GM21825 (cell line): ENCODE results near the gene AURKAIP1.

ENCODE experiments used
- ATAC-seq: cut with Tn5 transposase; IDR thresholded peaks from one replicate; pipeline ENCODE4 v1.9.1; 2021; ENCODE audit warnings: mild to moderate bottlenecking, moderate library complexity; ENCODE audit not compliant: unreplicated experiment

Gene AURKAIP1

DNA sequence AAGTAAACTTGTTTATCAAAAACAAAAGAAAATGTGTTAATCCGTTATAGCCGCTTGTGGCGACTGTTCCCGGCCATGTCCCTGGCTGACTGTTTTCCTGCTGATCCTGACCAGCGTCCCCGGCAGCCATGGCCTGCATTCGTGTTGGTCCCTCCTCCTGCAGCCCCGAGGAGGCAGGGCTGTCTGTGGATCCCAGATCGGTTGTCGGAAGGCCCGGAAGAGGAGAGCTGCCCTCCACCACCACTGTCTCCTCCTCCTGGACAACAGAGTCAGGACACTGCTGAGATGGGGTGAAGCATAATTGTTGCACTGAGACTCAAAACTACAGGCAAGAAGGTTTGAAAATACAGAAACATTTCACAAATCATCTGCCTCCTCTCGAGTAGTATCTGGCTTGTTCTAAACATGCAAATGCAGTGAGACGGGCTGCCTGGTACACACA is 13.0 kb downstream of the AURKAIP1 start:
- ATAC-seq: no peak

DNA sequence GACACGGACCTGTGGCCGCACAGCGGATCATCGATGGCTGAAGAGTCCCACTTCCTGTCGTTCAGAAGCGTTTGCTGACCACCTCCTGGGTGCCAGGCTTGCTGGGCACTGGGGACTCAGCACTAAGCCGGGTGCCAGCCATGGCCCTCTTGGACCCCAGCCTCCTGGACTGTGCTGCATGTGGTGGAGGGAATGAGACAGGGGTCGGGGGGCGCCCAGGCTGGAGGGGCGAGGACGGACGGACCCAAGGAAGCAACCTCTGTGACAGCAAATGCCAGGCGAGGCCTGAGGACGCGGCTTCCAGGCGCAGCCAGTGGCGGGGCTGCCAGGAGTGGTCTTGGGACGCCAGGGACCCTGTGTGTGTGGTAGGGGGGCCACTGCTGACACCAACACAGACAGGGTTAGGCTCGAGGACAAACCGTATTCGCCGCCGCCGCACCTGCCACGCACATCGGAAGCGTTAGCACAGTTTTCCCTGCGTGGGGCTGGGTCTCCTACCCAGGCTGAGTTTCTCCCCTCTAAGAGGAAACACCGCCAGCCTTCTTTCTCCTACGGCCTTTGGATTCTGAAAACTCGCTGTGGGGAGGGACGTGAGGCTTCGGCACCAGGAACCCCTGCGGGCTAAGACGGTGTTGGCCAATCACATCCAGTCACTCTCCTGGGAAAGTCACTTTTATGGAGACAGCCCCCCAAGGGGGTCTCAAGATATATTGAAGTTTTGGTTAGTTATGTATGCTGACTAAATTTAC is 13.6 kb downstream of the AURKAIP1 start:
- no peak for ATAC-seq

DNA sequence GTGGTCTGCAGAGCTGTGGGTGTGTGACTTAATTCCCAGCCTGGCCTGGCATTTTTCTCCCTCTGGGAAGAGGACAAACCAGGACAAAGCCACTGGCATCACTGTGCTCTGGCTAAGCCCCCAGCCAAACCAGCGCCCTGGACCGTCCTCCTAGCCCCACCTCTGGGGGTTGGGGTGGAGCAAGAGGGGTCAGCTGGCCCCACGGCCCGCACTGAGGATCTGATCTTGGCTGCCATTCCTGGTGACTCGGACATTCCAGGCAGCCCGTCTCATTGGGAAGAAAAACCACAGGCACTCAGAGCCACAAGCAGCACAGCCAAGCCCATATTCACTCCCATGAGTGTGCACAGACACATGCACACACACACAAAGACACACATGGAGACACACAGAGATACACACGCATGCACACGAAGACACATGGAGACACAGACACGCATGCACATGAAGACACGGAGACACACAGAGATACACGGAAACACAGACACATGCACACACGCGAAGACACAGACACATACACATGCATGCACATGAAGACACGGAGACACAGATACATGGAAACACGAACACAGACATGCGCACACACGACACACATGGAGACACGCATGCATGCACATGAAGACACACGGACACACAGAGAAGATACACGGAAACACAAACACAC is 14.4 kb downstream of the AURKAIP1 start:
- ATAC-seq: no peak

DNA sequence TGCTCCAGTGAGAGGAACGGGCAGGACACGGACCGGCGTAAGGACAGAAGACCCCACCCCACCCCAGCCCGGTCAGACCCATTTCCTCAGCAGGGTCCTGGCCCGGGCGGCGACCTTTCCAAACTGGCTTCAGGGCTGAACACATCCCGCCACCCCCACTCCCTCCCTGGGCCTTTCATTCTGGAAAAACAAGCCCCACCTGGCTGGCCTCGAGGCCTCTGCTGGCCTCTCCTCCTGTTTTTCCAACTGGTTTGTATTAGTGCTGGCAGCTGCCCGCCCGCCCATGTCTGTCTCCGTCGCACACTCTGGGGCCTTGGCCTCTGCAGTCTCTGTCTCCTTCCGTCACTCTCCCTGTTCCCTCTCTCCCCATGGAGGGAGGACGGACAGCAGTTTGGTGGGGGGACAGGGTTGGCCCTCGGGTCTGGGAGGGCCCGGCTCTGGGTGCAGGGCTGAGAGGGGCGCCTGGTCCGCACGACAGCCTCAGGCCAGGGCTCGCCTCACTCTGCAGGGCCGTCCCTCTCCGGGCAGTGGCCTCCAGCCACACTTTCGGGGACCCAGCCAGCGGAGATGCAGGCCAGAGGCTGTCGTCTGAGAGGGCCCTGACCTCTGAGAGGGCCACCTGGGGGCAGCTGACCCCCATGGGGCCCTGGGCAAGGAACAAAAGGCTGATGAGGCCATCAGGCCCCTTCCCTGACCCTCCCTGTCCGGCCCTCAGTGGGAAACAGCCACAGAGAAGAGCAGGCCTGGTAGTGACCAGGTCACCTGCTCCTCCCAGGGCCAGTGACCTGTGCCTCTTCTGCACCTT is 15.1 kb downstream of the AURKAIP1 start:
- ATAC-seq: no peak

DNA sequence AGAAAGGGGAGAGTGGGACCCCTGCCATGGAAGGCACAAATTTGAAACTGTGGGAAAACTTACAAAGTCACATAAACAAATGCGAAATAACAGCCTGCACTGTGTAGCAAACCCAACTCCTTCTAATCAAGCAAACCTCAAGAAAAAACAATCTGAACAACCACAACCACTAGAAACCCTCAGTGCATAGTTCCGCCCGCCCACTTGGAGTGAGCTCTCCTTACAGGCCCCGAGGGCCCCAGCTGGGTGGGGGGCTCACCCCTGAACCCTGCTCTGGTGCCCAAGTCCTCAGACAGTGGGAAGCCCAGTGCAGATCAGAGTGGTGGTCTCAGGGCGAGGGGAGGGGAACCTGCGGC is 15.7 kb downstream of the AURKAIP1 start:
- ATAC-seq: no peak

DNA sequence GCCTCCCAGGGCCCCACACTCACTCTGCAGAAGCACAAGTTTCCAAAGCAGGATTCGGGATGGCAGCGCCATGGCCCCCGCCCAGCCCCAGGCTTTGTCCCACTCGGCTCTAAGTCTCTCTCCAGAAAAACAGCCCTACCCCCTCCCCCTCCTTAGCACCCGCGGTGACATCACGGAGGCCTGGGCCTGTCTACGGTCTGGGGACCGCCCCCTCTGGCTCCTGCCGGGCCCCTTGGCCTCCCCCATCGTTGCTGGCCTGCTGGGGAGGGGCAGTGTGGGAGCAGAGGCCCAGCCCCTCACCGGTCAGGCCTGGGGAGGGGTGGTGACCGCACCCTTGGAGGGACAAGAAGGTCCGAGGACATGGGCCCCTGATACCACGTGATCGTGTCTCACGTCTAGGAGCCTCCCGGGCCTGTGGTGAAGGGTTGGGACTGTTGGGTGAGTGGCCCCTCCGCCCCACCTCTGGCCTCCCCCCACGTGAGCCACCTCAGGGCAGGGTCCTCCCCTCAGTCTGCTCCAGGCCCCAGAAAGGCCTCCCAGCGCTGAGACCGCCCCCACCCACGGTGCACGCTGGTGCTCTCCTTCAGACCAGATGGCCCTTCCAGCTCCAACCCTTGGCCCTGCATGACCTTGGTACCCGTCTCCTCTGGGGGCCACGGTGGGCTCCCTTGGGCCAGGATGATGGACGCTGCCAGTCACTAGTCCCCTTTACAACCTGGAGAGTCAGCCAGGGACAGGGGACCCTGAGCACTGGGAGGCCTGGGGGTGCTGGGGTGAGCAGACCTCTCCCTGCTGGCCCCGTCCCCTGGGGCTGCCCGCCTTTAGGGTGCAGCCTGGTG is 16.4 kb downstream of the AURKAIP1 start, which contains the start of gene MXRA8:
TSS of gene MXRA8 (minus strand) at position 123 of the 839 bp plus-strand sequence. CDS start at position 72, 51 bp downstream.
- ATAC-seq: no peak

DNA sequence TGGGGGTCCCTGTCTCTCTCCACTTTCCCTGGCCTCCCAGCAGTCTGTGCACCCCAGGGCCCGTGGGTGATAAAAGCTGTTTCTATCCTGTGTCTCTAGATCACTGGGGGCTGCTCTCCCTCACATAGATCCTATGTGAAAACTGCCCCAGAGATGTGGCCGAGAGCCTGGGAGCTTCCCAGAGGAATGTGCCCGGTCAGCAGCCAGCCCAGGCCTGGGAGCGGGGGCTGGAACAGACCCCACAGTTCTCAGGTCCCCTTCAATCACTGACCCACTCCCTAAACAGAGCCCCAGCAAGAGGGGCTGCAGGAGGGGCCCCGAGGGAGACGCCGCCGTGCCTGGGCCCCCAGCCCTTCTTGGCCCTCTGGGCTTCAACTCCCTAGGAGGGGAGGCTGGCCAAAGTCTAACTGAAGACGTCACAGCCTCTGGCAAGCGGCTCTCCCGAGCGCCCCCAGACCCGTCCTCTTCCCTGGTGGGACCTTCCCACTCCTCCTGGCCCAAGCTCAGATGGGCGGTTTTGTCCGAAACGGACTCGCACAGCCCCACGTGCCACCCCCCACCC is 17.1 kb downstream of the AURKAIP1 start:
- no peak for ATAC-seq

DNA sequence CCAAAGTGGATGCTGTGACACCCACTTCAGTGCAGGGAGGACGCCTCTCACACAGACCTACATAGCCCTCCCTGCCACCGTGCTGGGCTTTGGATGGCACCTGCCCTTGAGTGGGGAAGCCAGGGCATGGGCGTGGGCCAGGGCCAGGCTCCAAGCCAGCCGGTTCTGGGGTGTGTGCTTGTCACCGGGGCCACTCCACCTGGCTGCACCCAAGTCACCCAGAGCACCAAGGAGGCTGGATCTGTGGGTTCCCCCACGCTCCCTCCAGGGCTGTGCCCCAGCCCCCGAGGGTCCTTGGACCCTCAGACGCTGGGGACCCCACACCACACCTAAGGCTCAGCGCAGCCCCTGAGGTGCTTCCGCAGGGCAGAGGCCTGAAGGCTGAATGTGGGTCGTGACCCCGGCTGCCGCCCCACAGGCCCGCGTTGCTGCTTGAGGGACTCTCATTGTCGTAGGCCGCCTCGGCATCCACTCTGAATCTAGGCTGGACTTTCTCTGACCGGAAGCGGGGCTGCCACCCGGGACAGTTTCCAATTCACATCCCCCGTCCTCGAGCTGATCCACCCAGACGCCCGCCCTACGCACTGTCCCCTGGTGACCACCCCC is 18.1 kb downstream of the AURKAIP1 start:
- ATAC-seq: no peak

DNA sequence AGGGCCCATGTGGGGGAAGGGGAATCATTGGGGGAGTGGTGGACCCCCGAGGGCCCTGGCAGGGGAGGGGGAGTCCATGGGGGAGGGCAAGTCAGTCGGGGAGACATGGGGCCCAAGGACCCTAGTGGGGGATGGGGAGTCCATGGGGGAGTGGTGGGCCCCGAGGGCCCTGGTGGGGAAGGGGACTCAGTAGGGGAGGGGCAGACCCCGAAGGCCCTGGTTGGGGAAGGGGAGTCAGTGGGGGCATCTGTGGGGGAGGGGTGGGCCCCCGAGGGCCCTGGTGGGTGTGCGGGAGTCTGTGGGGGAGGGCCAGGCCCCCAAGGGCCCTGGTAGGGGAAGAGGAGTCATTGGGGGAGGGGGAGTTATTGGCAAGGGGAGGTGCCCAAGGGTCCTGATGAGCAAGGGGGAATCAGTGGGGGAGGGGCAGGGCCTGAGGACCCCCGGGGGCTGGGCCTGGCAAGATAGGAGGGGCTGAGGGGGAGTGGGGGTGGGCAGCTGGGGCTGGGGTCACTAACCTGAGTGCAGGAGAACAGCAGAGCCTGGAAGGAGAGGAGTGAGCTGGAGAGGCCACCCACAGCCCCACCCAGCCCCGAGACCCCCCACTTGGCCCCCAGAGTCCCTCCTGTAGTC is 18.7 kb downstream of the AURKAIP1 start:
- ATAC-seq: no peak

DNA sequence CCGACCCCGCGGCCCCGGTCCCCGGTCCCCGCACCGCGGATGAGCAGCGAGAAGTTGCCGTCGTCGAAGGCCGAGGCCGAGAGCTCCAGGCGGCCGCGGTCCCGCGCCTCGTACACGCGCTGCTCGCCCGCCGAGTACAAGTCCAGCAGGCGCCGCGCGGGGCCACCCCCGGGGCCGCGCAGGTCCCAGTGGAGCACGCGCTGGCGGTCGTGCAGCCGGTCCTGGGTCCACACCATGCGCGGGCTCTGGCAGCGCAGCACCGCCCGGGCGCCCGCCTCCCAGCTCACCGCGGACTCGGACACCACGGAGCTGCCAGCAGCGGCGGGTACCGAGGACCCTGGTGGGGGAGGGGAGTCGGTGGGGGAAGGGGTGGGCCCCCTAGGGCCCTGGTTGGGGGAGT is 19.6 kb downstream of the AURKAIP1 start:
- no peak for ATAC-seq

DNA sequence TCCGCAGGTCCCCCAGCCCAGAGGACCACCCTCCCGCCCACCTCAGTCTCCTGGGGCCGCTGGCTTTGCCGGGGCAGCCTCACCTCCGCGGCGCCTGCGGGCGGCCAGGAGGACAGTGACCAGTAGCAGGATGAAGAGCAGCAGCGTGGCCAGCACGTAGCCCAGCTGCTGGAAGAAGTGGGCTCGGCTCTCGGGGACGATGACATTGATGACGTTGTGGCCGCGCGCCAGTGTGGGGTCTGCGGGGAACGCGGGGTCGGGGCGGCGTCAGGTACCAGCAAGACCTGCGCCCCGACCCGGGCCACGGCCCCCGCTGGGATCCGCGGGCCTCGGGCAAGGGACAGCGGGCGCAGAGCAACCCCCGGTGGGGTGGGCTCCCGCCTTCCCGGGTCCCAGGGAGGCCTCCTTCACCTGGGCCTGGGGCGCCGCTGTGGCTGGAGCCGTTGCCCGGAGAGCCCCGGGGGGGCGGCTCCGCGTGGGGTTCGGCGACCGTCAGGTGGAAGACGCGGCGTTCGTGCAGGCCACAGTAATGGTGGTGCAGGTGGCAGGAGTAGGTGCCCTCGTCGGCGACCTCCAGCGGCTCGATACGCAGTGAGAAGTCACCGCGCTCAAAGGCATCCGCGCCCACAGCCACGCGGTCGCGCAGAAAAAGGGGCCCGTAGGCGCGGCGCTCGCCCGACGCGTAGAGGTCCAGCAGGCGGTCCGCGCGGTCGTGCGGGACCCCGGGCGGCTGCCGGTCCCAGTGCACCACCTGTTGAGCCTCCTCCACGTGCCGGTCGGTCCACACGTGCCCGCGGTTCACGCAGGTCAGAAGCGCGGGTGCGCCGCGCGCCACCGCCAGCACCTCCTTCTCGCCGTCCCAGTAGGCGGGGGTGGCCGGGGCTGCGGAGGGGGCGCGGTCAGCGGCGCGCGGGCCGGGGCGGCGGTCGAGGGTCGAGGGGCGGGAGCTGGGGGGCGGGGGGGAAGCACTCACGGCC is 20.4 kb downstream of the AURKAIP1 start:
- no peak for ATAC-seq

DNA sequence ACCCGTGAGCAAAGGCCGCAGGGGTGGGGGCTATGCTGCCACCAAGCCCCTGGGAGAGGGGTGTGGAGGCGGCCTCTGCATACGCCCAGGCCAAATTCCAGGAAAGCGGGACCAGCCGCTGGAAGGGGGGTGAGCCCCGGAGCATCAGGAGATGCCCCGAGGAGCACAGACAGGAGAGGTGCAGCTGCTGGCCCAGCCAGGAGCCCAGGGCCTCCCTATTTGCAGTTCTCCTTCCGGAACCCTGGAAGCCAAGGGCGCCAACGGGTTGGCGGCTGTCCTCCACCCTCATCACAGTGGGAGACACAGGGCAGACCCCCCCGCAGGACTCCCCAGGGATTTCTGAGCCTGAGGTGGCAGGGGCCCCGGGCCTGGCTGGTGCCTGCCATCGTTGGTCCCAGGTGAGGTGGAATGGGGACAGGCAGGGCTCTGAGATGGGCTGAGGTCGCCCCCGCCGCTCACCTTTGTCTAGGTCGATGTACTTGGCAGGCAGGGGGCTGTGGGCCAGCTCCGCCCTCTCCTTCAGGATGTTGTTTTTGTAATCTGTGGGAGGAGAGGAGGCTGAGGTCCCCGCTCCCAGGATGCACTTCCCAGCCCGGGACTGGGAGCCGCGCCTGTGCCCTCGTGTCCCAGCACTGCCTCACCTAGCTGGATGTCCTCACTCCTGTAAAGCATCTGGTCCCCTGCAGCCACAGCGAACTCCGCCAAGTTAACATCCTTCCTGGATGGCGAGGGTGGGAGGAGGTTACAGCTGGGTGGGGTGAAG is 21.4 kb downstream of the AURKAIP1 start:
- ATAC-seq: no peak

DNA sequence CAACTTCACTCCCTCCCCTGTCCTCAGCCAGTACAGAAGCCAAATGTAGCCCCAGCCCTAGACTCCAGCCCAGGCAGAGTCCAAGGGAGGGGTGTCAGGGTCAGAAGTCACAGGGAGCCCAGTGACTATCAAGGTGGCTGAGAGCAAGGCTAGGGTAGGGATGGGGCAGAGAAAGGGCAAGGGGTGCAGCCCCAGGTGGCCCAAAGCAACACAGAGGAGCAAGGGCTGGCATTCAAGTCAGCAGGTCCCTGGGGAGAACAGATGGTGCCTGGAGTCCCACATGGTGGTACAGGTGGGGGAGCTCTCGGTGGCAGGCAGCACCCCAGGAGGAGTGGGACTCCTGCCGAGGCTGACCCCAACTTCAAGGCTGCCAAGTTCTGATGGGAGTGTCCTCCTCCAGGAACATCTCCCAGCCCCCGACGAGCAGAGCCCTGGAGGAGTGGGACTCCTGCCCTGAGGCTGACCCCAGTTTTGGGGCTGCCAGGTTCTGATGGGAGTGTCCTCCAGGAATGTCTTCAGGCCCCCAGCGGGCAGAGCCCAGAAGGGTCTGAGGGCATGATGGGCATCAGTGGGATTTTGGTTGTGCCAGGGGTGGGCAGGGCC is 22.1 kb downstream of the AURKAIP1 start:
- ATAC-seq: no peak

DNA sequence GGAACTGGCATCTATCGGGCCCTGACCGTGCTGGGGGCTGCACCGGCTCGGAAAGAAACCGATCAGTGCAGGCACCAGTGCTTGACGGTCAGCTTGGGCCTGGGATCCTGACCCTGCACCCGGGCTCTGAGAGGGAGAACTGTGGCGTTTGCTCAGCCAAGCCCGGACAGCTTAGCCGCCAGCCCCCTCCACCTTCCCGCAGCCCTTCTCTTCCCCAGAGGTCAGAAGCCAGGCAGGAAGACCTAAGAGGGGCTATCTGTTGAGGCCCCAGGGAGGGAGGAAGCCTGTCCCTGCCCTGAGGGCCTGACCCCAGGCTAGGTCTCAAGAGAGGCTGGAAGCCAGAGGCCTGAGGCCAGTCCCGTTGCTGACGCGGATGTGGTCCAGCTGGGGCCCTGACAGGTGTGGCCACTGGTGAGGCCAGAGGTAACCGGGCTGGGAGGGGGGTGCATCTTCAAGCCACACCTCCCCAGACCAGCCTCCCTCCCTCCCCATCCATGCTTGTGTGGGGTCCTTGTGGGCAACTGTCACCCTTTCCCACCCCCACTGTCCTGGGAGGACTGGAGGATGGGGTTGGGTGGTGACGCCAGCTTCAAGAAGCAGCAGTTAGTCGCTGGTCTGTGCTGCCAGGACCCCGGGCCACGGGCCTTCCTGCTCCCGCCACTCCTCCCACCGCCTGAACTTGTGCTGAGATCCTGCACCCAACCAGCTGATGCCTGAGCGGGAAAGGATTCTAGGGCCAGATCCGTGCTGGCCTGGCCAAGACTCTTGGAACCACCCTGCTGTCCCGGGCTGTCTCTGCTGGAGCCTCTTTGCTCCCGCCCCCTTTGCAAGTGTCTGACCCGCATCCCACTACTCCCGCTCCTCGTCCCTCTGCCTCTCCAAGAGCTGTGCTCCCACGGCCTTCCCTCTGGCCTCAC is 23.2 kb downstream of the AURKAIP1 start:
- ATAC-seq: no peak

DNA sequence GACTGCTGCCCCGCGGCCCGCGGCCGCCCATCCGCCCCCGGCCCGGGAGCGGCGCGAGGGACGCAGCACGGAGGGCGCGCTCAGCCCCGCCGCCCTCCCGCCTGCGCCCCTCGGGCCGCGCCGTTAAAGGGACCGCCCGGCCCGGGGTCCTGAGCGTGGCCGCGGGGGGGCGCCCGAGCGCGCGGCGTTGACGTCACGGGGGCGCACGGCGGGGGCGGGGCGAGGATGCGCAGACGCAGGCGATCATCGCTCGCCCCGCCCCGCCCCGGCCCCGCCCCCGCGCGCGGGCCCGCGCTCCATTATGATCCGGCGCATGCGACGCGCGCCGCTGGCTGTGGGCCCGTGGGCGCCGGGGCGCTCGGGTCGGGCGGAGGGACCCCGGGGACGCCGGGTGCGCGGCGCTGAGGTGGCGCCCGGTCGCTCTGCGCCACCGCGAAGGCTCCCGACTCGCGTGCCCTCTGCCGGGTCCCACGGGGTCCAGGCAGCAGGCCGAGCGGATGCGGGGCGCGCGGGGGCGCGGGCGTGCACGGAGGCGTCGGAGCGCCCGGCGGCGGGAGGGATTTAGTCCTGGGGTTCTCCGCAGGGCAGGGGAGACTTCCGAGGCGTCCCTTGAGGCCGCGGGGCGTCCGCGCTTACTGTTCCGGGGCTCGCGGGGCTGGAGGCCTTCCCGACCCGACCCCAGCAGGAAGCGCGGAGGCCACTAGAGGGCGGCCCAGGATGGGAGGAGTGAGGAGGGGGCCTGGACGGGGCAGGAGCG is 25.6 kb downstream of the AURKAIP1 start, which contains the start of gene DVL1:
TSS of gene DVL1 (minus strand) at position 163 of the 757 bp plus-strand sequence. CDS start 353 bp downstream, outside the sequence.
- ATAC-seq: peak; percentile 48
